ENCODE data around the gene FGF22.
"Not testable (repeated sequence)": the region's sequence is repeated elsewhere in the genome, so short reads cannot be mapped to it uniquely, and the experiment has no call there.

DNA sequence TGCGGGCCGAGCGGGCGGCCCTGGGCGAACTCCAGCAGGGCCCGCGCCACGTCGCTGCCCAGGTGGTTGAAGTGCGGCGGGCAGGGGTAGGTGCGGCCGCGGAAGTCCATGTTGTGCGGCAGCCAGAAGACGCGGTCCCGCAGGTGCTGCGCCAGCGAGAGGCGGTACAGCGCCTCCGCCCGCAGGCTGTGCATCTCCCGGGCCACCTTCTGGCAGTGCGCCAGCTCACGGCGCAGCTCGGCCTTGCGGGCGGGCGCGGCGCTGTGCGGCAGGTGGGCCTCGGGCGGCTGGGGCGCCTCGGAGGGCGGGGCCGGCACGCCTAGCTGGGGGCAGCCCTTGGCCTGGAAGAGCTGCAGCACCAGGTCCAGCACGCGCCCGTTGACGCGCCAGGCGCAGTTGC lies 18.5 kb upstream of the FGF22 start:
- TF ChIP-seq, protein P1, sequence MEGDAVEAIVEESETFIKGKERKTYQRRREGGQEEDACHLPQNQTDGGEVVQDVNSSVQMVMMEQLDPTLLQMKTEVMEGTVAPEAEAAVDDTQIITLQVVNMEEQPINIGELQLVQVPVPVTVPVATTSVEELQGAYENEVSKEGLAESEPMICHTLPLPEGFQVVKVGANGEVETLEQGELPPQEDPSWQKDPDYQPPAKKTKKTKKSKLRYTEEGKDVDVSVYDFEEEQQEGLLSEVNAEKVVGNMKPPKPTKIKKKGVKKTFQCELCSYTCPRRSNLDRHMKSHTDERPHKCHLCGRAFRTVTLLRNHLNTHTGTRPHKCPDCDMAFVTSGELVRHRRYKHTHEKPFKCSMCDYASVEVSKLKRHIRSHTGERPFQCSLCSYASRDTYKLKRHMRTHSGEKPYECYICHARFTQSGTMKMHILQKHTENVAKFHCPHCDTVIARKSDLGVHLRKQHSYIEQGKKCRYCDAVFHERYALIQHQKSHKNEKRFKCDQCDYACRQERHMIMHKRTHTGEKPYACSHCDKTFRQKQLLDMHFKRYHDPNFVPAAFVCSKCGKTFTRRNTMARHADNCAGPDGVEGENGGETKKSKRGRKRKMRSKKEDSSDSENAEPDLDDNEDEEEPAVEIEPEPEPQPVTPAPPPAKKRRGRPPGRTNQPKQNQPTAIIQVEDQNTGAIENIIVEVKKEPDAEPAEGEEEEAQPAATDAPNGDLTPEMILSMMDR (IDR thresholded peaks at IDR 0.05), result not testable (repeated sequence)
- not testable (repeated sequence) for TF ChIP-seq POLR2AphosphoS5 (IDR thresholded peaks at IDR 0.05)

Measured in breast epithelium (tissue), 3 donors.